ENCODE measurements around the gene TGM3.

The TGM3 gene

DNA sequence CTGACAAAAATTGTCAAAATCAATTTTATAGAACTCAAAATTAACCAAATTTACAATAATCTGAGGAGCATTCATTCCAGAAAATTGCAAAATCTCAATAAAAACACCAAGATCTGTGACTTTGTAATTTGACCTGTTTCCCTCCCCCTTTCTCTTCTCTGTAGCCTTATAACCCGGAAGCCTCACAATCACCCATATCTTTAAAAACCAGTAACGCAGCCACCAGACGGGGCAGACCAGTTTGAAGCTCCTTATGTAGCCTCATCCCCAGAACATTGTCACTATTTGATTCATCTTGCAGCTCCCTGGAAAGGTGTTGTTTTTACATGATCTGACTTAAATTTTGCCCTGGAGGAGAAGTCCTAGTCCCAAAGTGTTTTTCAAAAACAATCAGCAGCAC, 57.4 kb downstream of the TGM3 start:
- TF ChIP-seq, protein P1, sequence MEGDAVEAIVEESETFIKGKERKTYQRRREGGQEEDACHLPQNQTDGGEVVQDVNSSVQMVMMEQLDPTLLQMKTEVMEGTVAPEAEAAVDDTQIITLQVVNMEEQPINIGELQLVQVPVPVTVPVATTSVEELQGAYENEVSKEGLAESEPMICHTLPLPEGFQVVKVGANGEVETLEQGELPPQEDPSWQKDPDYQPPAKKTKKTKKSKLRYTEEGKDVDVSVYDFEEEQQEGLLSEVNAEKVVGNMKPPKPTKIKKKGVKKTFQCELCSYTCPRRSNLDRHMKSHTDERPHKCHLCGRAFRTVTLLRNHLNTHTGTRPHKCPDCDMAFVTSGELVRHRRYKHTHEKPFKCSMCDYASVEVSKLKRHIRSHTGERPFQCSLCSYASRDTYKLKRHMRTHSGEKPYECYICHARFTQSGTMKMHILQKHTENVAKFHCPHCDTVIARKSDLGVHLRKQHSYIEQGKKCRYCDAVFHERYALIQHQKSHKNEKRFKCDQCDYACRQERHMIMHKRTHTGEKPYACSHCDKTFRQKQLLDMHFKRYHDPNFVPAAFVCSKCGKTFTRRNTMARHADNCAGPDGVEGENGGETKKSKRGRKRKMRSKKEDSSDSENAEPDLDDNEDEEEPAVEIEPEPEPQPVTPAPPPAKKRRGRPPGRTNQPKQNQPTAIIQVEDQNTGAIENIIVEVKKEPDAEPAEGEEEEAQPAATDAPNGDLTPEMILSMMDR (IDR thresholded peaks at IDR 0.05; ENCODE audit: control extremely low read depth, extremely low read depth, low read depth, missing control alignments) = no peak
- CTCF ChIA-PET = interaction anchor here (0.7 to 1.1 kb wide), 2 partner anchors 171 to 481 kb away, joined by 3 read pairs; no protein-coding TSS in a partner anchor
- no peak for DNase-seq (ENCODE audit: extremely low spot score)
- POLR2A ChIA-PET = interaction anchor here (0.6 kb wide), 1 partner anchor 111 kb away, joined by 3 read pairs; no protein-coding TSS in a partner anchor

DNA sequence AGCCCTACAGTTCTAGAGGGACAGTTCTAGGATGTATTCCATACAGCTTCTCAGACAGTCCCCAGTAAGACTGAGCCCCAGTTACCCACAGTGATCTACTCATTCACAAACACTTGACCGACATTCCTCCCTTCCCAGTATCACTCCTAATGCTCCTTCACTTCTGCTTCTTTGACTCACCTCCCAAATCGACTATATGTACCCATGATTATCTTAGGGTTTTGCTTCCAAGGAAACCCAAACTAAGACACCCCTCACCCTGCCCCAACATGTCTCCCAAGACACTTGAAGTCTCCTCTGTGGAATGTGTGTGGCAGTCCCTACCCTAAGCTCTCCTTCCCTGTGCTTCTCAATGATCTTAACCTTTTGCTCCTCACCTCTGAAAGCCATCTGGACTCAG, 61.3 kb downstream of the TGM3 start:
- DNase-seq (ENCODE audit: extremely low spot score) = no peak
- CTCF ChIA-PET = interaction anchor here (1.0 to 1.4 kb wide), 5 partner anchors 12 to 149 kb away, joined by 3 to 4 read pairs (median 4); no protein-coding TSS in a partner anchor
- POLR2A ChIA-PET = no interaction called here
- TF ChIP-seq, protein P1 (IDR thresholded peaks at IDR 0.05; ENCODE audit: control extremely low read depth, extremely low read depth, low read depth, missing control alignments) = no peak

DNA sequence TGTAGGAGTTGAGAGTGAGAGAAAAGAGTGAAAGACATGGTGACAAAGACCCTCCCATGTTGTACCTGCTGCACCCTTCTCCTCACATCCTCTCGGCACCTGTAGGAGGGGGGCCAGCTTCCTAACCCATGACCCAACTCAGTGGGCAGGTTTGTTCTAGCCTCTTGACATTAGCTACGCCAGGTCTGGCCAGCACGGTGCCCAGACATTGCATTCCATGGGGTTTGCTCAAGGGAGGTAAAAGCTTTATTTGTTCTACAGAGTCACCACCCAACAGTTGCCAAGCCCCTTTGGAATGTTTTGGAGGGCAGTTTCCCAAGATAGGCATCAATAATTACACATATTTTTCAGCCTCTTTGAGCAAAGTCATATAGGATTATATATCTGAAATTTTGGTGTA, 62.2 kb downstream of the TGM3 start:
- CTCF ChIA-PET = interaction anchor here (1.0 to 1.3 kb wide), 4 partner anchors 11 to 45 kb away, joined by 3 to 4 read pairs (median 4); no protein-coding TSS in a partner anchor
- DNase-seq (ENCODE audit: extremely low spot score) = no peak
- TF ChIP-seq, protein P1 (IDR thresholded peaks at IDR 0.05; ENCODE audit: control extremely low read depth, extremely low read depth, low read depth, missing control alignments) = no peak
- POLR2A ChIA-PET = no interaction called here

DNA sequence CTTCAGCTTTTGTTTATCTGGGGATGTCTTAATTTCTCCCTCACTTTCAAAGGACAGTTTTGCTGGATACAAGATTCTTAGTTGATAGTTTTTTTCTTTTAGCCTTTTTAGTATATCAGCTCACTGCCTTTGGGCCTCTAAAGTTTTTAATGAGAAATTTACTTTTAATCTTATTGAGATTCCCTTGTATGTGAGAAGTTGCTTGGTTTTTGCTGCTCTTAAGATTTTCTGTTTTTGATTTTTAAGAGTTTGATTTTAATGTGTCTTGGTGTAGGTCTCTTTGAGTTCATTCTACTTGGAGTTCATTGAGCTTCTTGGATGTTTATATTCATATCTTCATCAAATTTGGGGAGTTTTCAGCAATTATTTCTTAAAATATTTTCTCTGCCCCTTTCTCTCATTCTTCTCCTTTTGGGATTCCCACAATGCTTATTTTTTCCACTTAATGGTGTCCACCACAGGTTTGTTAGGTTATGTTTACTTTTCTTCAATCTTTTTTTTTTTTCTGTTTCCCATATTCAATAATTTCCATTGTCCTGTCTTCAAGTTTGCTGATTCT, 65.3 kb downstream of the TGM3 start:
- POLR2A ChIA-PET = no interaction called here
- TF ChIP-seq, protein P1 (IDR thresholded peaks at IDR 0.05; ENCODE audit: control extremely low read depth, extremely low read depth, low read depth, missing control alignments) = no peak
- DNase-seq (ENCODE audit: extremely low spot score) = no peak
- CTCF ChIA-PET = no interaction called here

DNA sequence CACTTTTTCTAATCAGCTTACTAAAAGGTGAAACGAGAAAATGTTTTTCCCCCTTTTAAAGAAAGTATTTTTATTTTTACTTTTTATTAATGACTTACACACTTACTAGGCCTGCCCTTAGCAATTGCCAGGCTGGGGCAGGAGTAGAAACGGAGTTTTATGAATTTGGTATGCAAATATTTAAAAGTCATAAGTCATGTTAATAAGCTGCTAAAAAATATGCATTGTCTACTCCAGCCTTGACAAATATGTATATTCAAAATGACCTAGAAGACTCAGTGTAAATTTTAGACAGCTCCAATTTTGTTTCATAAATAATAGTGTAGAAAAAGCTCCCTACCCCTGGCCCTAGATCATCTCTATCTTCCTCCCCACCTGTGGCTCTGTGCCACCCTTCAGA, 67.4 kb downstream of the TGM3 start:
- ChIA-PET CTCF (no interaction called here), POLR2A (no interaction called here)
- DNase-seq (ENCODE audit: extremely low spot score) = no peak
- TF ChIP-seq, protein P1 (IDR thresholded peaks at IDR 0.05; ENCODE audit: control extremely low read depth, extremely low read depth, low read depth, missing control alignments) = no peak

DNA sequence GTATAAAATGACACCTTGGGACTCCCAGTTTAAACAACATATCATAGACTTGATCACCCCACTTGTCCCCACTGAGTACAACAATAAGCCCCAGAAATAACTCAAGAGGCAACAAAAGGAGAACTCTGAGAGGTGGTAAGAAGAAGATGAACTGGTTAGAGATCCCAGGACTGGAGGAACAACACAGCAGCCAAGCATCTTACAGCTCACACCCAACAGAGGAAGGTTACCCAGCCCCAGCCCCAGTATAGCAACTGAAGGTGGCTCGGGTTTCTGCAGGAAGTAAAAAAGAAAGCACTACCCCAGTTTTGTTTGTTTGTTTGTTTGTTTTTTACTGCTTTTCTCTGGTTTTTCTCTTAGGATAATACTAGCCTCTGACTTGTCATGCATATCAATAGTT, 67.8 kb downstream of the TGM3 start:
- ChIA-PET CTCF (no interaction called here), POLR2A (no interaction called here)
- no peak for DNase-seq (ENCODE audit: extremely low spot score)
- TF ChIP-seq, protein P1 (IDR thresholded peaks at IDR 0.05; ENCODE audit: control extremely low read depth, extremely low read depth, low read depth, missing control alignments) = no peak
